B cell (primary cell): Measurements from ENCODE around the gene OR10A3.

Experiments
- EZH2 ChIP-seq: IDR thresholded peaks from 2 replicates; pipeline ENCODE4 v1.6.1; 2012; ENCODE audit warnings: borderline replicate concordance, low read depth, mild to moderate bottlenecking, moderate library complexity, low read length; ENCODE audit not compliant: insufficient read depth, poor library complexity, severe bottlenecking
- TF ChIP-seq, protein P1 (sequence below): fragments of 200-600 bp; IDR thresholded peaks from one replicate; pipeline ENCODE4 v1.8.0; 2022; ENCODE audit warnings: antibody characterized with exemption, mild to moderate bottlenecking

DNA sequence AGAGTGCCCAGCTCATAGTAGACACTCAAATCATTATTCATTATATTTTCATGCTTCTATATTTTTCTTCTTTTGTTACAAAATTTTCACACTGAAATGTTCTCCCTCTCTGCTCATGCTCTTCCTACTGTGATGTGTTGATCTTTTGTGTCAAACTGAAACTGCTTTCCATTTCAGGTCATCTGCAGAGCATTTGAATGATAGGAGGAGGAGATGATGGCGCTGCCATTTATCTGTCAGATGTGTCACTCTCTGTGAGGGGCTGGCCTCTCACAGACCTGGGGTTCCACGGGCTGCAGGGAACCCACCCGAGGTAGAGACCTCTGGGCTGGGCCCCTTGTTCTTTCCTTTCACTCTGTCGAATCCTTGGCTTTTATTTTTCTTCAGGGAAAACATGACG is 51.5 kb downstream of the OR10A3 start:
- TF ChIP-seq, protein P1, sequence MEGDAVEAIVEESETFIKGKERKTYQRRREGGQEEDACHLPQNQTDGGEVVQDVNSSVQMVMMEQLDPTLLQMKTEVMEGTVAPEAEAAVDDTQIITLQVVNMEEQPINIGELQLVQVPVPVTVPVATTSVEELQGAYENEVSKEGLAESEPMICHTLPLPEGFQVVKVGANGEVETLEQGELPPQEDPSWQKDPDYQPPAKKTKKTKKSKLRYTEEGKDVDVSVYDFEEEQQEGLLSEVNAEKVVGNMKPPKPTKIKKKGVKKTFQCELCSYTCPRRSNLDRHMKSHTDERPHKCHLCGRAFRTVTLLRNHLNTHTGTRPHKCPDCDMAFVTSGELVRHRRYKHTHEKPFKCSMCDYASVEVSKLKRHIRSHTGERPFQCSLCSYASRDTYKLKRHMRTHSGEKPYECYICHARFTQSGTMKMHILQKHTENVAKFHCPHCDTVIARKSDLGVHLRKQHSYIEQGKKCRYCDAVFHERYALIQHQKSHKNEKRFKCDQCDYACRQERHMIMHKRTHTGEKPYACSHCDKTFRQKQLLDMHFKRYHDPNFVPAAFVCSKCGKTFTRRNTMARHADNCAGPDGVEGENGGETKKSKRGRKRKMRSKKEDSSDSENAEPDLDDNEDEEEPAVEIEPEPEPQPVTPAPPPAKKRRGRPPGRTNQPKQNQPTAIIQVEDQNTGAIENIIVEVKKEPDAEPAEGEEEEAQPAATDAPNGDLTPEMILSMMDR: no peak
- no peak for TF ChIP-seq EZH2
